HG03108 (cell line): ENCODE data around the gene APPL1.

Experiments
- ATAC-seq: cut with Tn5 transposase; IDR thresholded peaks from one replicate; pipeline ENCODE4 v1.9.1; 2021; ENCODE audit warnings: moderate library complexity; ENCODE audit not compliant: unreplicated experiment

The APPL1 gene

GRCh38 chr3:57227204-57227929 is at the start of gene APPL1:
TSS of gene APPL1 (plus strand) at chr3:57227729. CDS start at chr3:57227884, 155 bp downstream.
- ATAC-seq: peak; percentile 92

- no peak for ATAC-seq
Measured at GRCh38 chr3:57179580-57180410, 47.7 kb upstream of the APPL1 start.

- no peak for ATAC-seq
Measured at GRCh38 chr3:57184526-57184925, 43.0 kb upstream of the APPL1 start.

- no peak for ATAC-seq
Measured at GRCh38 chr3:57192028-57192427, 35.5 kb upstream of the APPL1 start.

- ATAC-seq: no peak
Measured at GRCh38 chr3:57194641-57195040, 32.9 kb upstream of the APPL1 start.

- no peak for ATAC-seq
Measured at GRCh38 chr3:57199895-57200297, 27.6 kb upstream of the APPL1 start, which contains the start of gene HESX1. TSS of gene HESX1 (minus strand) at chr3:57199978. CDS start at chr3:57199918, 60 bp downstream.

GRCh38 chr3:57206423-57206822 is 21.1 kb upstream of the APPL1 start:
- peak; percentile 52 for ATAC-seq

- no peak for ATAC-seq
Measured at GRCh38 chr3:57221883-57222282, 5.6 kb upstream of the APPL1 start.

GRCh38 chr3:57224856-57225255 is 2.7 kb upstream of the APPL1 start:
- no peak for ATAC-seq

- no peak for ATAC-seq
Measured at GRCh38 chr3:57226176-57226575, 1.4 kb upstream of the APPL1 start.

GRCh38 chr3:57227930-57228751 is 612 bp downstream of the APPL1 start:
- ATAC-seq: peak; percentile 31

- no peak for ATAC-seq
Measured at GRCh38 chr3:57230006-57230405, 2.5 kb downstream of the APPL1 start.

GRCh38 chr3:57233799-57234198 is 6.3 kb downstream of the APPL1 start:
- no peak for ATAC-seq

- no peak for ATAC-seq
Measured at GRCh38 chr3:57234613-57235575, 7.4 kb downstream of the APPL1 start.

- ATAC-seq: no peak
Measured at GRCh38 chr3:57244946-57245345, 17.4 kb downstream of the APPL1 start.

- ATAC-seq: no peak
Measured at GRCh38 chr3:57252404-57252803, 24.9 kb downstream of the APPL1 start.

GRCh38 chr3:57256844-57257243 is 29.3 kb downstream of the APPL1 start:
- no peak for ATAC-seq

- no peak for ATAC-seq
Measured at GRCh38 chr3:57257678-57258077, 30.1 kb downstream of the APPL1 start.

GRCh38 chr3:57261119-57261518 is 33.6 kb downstream of the APPL1 start:
- no peak for ATAC-seq

GRCh38 chr3:57261929-57262328 is 34.4 kb downstream of the APPL1 start:
- ATAC-seq: no peak
